Measurements from ENCODE around the gene MBP.

The MBP gene

DNA sequence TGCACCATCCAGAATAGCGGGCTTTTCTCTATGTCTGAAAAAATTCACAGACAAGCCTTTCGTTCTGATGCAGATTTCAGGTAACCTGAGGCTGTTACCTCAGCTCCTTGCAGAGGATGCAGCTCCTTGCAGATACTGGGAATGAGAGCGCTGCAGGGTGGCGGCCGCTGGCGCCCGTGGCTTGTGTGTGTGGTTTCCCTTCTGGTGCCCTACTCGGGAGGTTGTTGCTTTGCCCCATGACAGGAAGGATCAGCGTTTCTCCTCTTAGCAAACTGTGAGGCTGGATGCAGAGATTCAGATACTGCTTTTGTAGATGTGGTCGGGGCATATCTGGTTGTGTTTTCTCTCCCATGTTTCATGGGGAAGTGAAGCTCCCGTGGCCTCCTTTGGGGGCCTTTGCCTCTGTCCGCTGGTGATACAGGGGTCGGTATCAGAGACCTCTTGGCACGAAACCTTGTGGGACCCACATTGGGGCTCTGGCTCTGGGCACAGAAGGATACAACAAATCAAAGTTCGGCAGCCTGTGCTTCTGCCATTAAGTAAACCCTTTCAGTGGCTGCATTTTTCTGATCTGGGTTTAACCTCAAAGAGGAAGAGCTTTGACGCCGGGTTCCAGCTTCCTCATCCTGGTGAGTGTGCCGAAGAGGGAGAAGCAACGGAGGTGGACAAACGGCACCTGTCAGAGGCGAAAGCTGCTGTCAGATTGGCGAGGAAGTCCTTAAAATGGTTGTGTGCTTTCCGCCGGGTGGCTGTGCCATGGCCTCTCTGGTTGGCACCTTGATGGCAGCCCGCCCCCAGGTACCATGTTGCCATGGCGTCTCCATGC is 127.8 kb downstream of the MBP start:
- Histone ChIP-seq H3K36me3 (ENCODE audit: control insufficient read depth, insufficient read depth, low read length) (no peaks in the 10 kb centered on the region), H3K4me1 (ENCODE audit: control insufficient read depth, insufficient read depth, low read length) (peaks cover 5% of the 10 kb centered on the region), H3K27me3 (ENCODE audit: control insufficient read depth, insufficient read depth, low read length) (no peaks in the 10 kb centered on the region), H3K9me3 (ENCODE audit: control insufficient read depth, insufficient read depth, low read length) (no peaks in the 10 kb centered on the region), H3K4me3 (ENCODE audit: low read depth, low read length) (no peak overlapping the region), H3K9ac (ENCODE audit: low read depth, low read length) (no peak overlapping the region)

GRCh38 chr18:77003316-77003715 is 129.3 kb downstream of the MBP start:
- Histone ChIP-seq H3K4me1 (ENCODE audit: control insufficient read depth, insufficient read depth, low read length) (peaks cover 5% of the 10 kb centered on the region), H3K4me3 (ENCODE audit: low read depth, low read length) (no peak overlapping the region), H3K9ac (ENCODE audit: low read depth, low read length) (no peak overlapping the region)

GRCh38 chr18:77002496-77002895 is 130.1 kb downstream of the MBP start:
- Histone ChIP-seq H3K36me3 (ENCODE audit: control insufficient read depth, insufficient read depth, low read length) (no peaks in the 10 kb centered on the region), H3K27me3 (ENCODE audit: control insufficient read depth, insufficient read depth, low read length) (no peaks in the 10 kb centered on the region), H3K4me1 (ENCODE audit: control insufficient read depth, insufficient read depth, low read length) (peaks cover 5% of the 10 kb centered on the region), H3K9me3 (ENCODE audit: control insufficient read depth, insufficient read depth, low read length) (no peaks in the 10 kb centered on the region), H3K9ac (ENCODE audit: low read depth, low read length) (no peak overlapping the region), H3K4me3 (ENCODE audit: low read depth, low read length) (no peak overlapping the region)

More at GRCh38 chr18:77003316-77003715, 129.3 kb downstream of the MBP start:
- Histone ChIP-seq H3K9me3 (ENCODE audit: control insufficient read depth, insufficient read depth, low read length) (no peaks in the 10 kb centered on the region), H3K36me3 (ENCODE audit: control insufficient read depth, insufficient read depth, low read length) (no peaks in the 10 kb centered on the region), H3K27me3 (ENCODE audit: control insufficient read depth, insufficient read depth, low read length) (no peaks in the 10 kb centered on the region)

GRCh38 chr18:77001979-77002378 is 130.6 kb downstream of the MBP start:
- Histone ChIP-seq H3K36me3 (ENCODE audit: control insufficient read depth, insufficient read depth, low read length) (no peaks in the 10 kb centered on the region), H3K4me3 (ENCODE audit: low read depth, low read length) (no peak overlapping the region), H3K9me3 (ENCODE audit: control insufficient read depth, insufficient read depth, low read length) (no peaks in the 10 kb centered on the region), H3K9ac (ENCODE audit: low read depth, low read length) (no peak overlapping the region), H3K4me1 (ENCODE audit: control insufficient read depth, insufficient read depth, low read length) (peaks cover 4% of the 10 kb centered on the region), H3K27me3 (ENCODE audit: control insufficient read depth, insufficient read depth, low read length) (no peaks in the 10 kb centered on the region)

DNA sequence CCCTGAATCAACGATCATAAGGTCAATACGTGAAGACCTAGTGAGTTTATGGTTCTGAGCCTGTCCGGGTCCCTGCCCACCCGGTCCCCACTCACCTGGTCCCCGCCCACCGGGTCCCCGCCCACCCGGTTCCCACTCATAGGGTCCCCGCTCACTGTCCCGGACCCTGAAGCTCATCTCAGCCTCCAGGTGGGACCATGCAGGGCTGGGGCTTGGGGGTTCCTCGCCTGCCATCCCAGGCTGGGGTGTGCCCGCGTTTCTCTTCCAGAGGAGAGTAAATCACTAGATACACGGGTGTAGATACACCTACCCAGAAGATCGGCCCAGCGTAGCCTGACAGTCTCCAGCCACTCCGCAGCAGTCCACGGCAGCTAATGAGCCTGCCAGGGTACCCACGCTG is 131.5 kb downstream of the MBP start:
- no peaks in the 10 kb centered on the region for H3K4me1 ChIP-seq (ENCODE audit: control insufficient read depth, insufficient read depth, low read length)
- no peak overlapping the region for H3K9ac ChIP-seq (ENCODE audit: low read depth, low read length)
- H3K4me3 ChIP-seq (ENCODE audit: low read depth, low read length) = no peak overlapping the region
- H3K27me3 ChIP-seq (ENCODE audit: control insufficient read depth, insufficient read depth, low read length) = no peaks in the 10 kb centered on the region
- no peaks in the 10 kb centered on the region for H3K9me3 ChIP-seq (ENCODE audit: control insufficient read depth, insufficient read depth, low read length)
- no peaks in the 10 kb centered on the region for H3K36me3 ChIP-seq (ENCODE audit: control insufficient read depth, insufficient read depth, low read length)

- Histone ChIP-seq H3K4me3 (ENCODE audit: low read depth, low read length) (no peak overlapping the region), H3K9ac (ENCODE audit: low read depth, low read length) (no peak overlapping the region), H3K4me1 (ENCODE audit: control insufficient read depth, insufficient read depth, low read length) (peaks cover 2% of the 10 kb centered on the region)
These were observed 132.1 kb downstream of the MBP start for GRCh38 chr18:77000527-77000926.

DNA sequence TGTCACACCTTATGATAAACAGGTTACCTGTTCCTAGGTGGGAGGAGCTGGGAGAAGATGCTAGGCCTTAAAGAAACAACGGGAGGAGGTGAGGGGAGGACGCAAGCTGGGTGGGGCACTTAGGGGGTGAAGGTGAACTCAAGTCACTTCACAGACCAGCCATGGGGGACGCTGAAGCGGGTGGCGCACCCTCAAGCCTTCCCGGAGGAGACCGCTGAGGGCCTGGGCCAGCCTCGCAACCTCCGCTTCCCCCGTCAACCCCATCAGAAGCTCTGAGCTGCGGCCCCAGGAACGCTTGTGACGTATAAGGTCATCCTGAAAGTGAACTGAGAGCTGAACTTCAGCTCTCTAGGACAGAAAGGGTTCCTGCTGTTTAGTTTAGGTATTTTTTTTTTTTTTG is 133.5 kb downstream of the MBP start:
- no peaks in the 10 kb centered on the region for H3K9me3 ChIP-seq (ENCODE audit: control insufficient read depth, insufficient read depth, low read length)
- no peak overlapping the region for H3K4me3 ChIP-seq (ENCODE audit: low read depth, low read length)
- H3K4me1 ChIP-seq (ENCODE audit: control insufficient read depth, insufficient read depth, low read length) = peaks cover 2% of the 10 kb centered on the region
- H3K9ac ChIP-seq (ENCODE audit: low read depth, low read length) = no peak overlapping the region
- no peaks in the 10 kb centered on the region for H3K36me3 ChIP-seq (ENCODE audit: control insufficient read depth, insufficient read depth, low read length)
- H3K27me3 ChIP-seq (ENCODE audit: control insufficient read depth, insufficient read depth, low read length) = no peaks in the 10 kb centered on the region

More at GRCh38 chr18:77000527-77000926, 132.1 kb downstream of the MBP start:
- H3K36me3 ChIP-seq (ENCODE audit: control insufficient read depth, insufficient read depth, low read length) = no peaks in the 10 kb centered on the region
- no peaks in the 10 kb centered on the region for H3K9me3 ChIP-seq (ENCODE audit: control insufficient read depth, insufficient read depth, low read length)
- no peaks in the 10 kb centered on the region for H3K27me3 ChIP-seq (ENCODE audit: control insufficient read depth, insufficient read depth, low read length)

DNA sequence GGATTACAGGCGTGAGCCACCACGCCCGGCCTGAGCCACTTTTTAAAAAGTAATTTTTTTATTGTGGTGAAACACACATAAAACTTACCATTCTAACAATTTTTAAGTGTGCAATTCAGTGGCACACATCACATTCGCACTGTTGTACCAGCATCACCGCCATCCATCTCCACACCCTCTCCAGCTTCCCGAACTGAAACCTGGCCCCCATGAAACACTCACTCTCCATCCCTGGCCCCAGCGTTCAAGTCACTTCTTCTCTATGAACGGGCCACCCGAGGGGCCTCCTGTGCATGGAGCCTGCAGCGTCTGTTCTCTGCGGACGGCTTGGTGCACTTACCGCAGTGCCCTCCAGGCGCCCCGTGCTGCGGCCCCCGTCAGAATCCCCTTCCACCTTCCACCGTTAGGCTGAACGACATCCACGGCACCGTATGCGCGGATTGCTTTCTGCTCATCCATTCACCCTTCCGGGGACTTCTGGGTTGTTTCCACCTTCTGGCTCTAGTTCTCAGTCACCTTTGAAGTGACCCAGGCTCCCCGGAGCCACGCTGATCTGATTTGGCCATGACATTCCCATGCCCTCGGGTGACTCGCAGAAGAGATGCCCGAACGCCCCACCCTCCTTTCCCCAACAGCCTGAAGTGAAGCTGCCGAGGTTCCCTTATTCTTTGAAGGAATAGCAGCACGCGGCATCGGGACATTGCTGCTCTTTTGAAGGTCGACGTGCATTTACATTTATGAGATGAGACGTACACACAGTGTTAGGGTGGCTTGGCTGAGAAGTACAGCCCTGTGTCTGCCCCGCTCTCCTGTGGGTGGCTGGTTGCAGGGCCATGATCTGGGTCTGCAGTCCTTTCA is 134.4 kb downstream of the MBP start:
- Histone ChIP-seq H3K36me3 (ENCODE audit: control insufficient read depth, insufficient read depth, low read length) (no peaks in the 10 kb centered on the region), H3K9ac (ENCODE audit: low read depth, low read length) (no peak overlapping the region), H3K9me3 (ENCODE audit: control insufficient read depth, insufficient read depth, low read length) (no peaks in the 10 kb centered on the region), H3K27me3 (ENCODE audit: control insufficient read depth, insufficient read depth, low read length) (no peaks in the 10 kb centered on the region), H3K4me1 (ENCODE audit: control insufficient read depth, insufficient read depth, low read length) (peaks cover 2% of the 10 kb centered on the region), H3K4me3 (ENCODE audit: low read depth, low read length) (no peak overlapping the region)

GRCh38 chr18:76996429-76996828 is 136.2 kb downstream of the MBP start:
- Histone ChIP-seq H3K36me3 (ENCODE audit: control insufficient read depth, insufficient read depth, low read length) (no peaks in the 10 kb centered on the region), H3K4me1 (ENCODE audit: control insufficient read depth, insufficient read depth, low read length) (peaks cover 2% of the 10 kb centered on the region), H3K9ac (ENCODE audit: low read depth, low read length) (no peak overlapping the region), H3K9me3 (ENCODE audit: control insufficient read depth, insufficient read depth, low read length) (no peaks in the 10 kb centered on the region), H3K27me3 (ENCODE audit: control insufficient read depth, insufficient read depth, low read length) (no peaks in the 10 kb centered on the region), H3K4me3 (ENCODE audit: low read depth, low read length) (no peak overlapping the region)

GRCh38 chr18:76995896-76996295 is 136.7 kb downstream of the MBP start:
- Histone ChIP-seq H3K9ac (ENCODE audit: low read depth, low read length) (no peak overlapping the region), H3K9me3 (ENCODE audit: control insufficient read depth, insufficient read depth, low read length) (no peaks in the 10 kb centered on the region), H3K27me3 (ENCODE audit: control insufficient read depth, insufficient read depth, low read length) (no peaks in the 10 kb centered on the region), H3K4me1 (ENCODE audit: control insufficient read depth, insufficient read depth, low read length) (peaks cover 2% of the 10 kb centered on the region), H3K4me3 (ENCODE audit: low read depth, low read length) (no peak overlapping the region), H3K36me3 (ENCODE audit: control insufficient read depth, insufficient read depth, low read length) (no peaks in the 10 kb centered on the region)

DNA sequence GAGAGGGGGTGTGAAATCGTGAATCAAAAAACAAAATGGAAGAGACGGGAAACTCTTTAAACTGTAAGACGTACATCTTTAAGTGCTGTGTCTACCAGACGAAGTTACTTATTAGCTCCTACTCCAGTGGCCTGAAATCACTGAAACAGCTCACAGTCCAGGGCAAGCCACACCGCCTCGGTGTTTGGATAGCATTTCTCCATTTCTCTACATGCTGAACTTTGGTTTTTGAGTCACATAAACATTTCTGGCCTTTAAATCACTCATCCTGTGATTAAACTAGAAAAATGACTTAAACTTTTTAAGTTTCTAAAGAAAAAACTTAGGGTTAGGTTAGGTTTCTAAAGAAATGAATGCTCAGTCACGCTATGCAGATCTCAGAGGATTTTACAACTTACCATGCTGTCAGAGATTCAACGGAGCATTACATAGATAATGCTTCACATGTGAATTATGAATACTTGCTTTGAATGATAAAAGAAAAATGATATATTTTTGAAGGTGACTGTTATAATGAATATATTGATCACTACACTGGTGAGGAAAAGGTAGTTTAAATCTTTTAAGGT is 138.4 kb downstream of the MBP start:
- Histone ChIP-seq H3K36me3 (ENCODE audit: control insufficient read depth, insufficient read depth, low read length) (no peaks in the 10 kb centered on the region), H3K9me3 (ENCODE audit: control insufficient read depth, insufficient read depth, low read length) (no peaks in the 10 kb centered on the region), H3K9ac (ENCODE audit: low read depth, low read length) (no peak overlapping the region), H3K27me3 (ENCODE audit: control insufficient read depth, insufficient read depth, low read length) (no peaks in the 10 kb centered on the region), H3K4me1 (ENCODE audit: control insufficient read depth, insufficient read depth, low read length) (peaks cover 2% of the 10 kb centered on the region), H3K4me3 (ENCODE audit: low read depth, low read length) (no peak overlapping the region)
